Measurements from ENCODE around the gene ETV3.
"Not testable (repeated sequence)": the region's sequence is repeated elsewhere in the genome, so short reads cannot be mapped to it uniquely, and the experiment has no call there.

Gene ETV3

GRCh38 chr1:157112186-157112867 is 25.9 kb downstream of the ETV3 start:
- DNase-seq (ENCODE audit: low read depth, low spot score): no peak

- peak; percentile 52 for DNase-seq (ENCODE audit: low read depth, low spot score)
Observed at GRCh38 chr1:157111396-157112165, 26.6 kb downstream of the ETV3 start.

- DNase-seq (ENCODE audit: low read depth, low spot score): no peak
Observed at GRCh38 chr1:157110686-157111085, 27.5 kb downstream of the ETV3 start.

- no peak for DNase-seq (ENCODE audit: low read depth, low spot score)
Observed at GRCh38 chr1:157110003-157110402, 28.2 kb downstream of the ETV3 start.

- DNase-seq (ENCODE audit: low read depth, low spot score): no peak
Observed at GRCh38 chr1:157108448-157108847, 29.7 kb downstream of the ETV3 start.

- no peak for DNase-seq (ENCODE audit: low read depth, low spot score)
Observed at GRCh38 chr1:157107702-157108101, 30.5 kb downstream of the ETV3 start.

- no peak for DNase-seq (ENCODE audit: low read depth, low spot score)
Observed at GRCh38 chr1:157106813-157107189, 31.4 kb downstream of the ETV3 start.

- DNase-seq (ENCODE audit: low read depth, low spot score): no peak
Observed at GRCh38 chr1:157105988-157106812, 32.0 kb downstream of the ETV3 start.

- DNase-seq (ENCODE audit: low read depth, low spot score): no peak
Observed at GRCh38 chr1:157105298-157105987, 32.8 kb downstream of the ETV3 start.

- no peak for DNase-seq (ENCODE audit: low read depth, low spot score)
Observed at GRCh38 chr1:157104598-157105293, 33.4 kb downstream of the ETV3 start.

GRCh38 chr1:157103268-157103667 is 34.9 kb downstream of the ETV3 start:
- DNase-seq (ENCODE audit: low read depth, low spot score): no peak

- DNase-seq (ENCODE audit: low read depth, low spot score): no peak
Observed at GRCh38 chr1:157101149-157101548, 37.0 kb downstream of the ETV3 start.

- DNase-seq (ENCODE audit: low read depth, low spot score): no peak
Observed at GRCh38 chr1:157099633-157100009, 38.6 kb downstream of the ETV3 start, which contains the start of gene ETV3L. TSS of gene ETV3L (minus strand) at chr1:157099808. CDS start at chr1:157099523, 285 bp downstream.

GRCh38 chr1:157098987-157099632 is 39.1 kb downstream of the ETV3 start:
- not testable (repeated sequence) for DNase-seq (ENCODE audit: low read depth, low spot score)

GRCh38 chr1:157098519-157098918 is 39.7 kb downstream of the ETV3 start:
- no peak for DNase-seq (ENCODE audit: low read depth, low spot score)

GRCh38 chr1:157097692-157098091 is 40.5 kb downstream of the ETV3 start:
- DNase-seq (ENCODE audit: low read depth, low spot score): no peak

GRCh38 chr1:157096881-157097280 is 41.3 kb downstream of the ETV3 start:
- no peak for DNase-seq (ENCODE audit: low read depth, low spot score)

GRCh38 chr1:157095551-157095950 is 42.6 kb downstream of the ETV3 start:
- DNase-seq (ENCODE audit: low read depth, low spot score): no peak

- no peak for DNase-seq (ENCODE audit: low read depth, low spot score)
Observed at GRCh38 chr1:157095091-157095490, 43.1 kb downstream of the ETV3 start.

- DNase-seq (ENCODE audit: low read depth, low spot score): no peak
Observed at GRCh38 chr1:157092831-157093230, 45.4 kb downstream of the ETV3 start.

All from iPS DF 19.7 (cell line).